Small intestine (tissue), 7 donors: ENCODE results near the gene ATP6V1A. TPM values are rescaled to one million over a fixed set of nuclear protein-coding genes. Genes with fewer than 3 reads are reported as not detected.

ENCODE experiments used
- DNase-seq, 2 donors: peaks; one replicate each; pipeline versions ENCODE4 v3.0.0 to v3.0.0-alpha.2; 2013
- FAIRE-seq: peaks from 2 replicates; lab custom pipeline; 2012; peaks lifted over from hg19 to GRCh38; lab: Jason Lieb, UNC
- H3K27ac ChIP-seq, 3 donors: one replicate each; pipeline ENCODE4 v1.5.1; 2013; ENCODE audit warnings: low read length in 2 of 3, mild to moderate bottlenecking in 2 of 3, control low read depth in 1 of 3, inconsistent platforms in 1 of 3, low read depth in 1 of 3, moderate library complexity in 1 of 3
- H3K27me3 ChIP-seq, 3 donors: one replicate each; pipeline ENCODE4 v1.6.1; 2013; ENCODE audit warnings: low read length in 3 of 3, inconsistent platforms in 1 of 3; ENCODE audit not compliant: control insufficient read depth in 3 of 3, insufficient read depth in 3 of 3
- H3K36me3 ChIP-seq, 3 donors: one replicate each; pipeline ENCODE4 v1.6.1; 2013; ENCODE audit warnings: low read length in 3 of 3, inconsistent platforms in 1 of 3, low read depth in 1 of 3, mild to moderate bottlenecking in 1 of 3, moderate library complexity in 1 of 3; ENCODE audit not compliant: control insufficient read depth in 3 of 3, insufficient read depth in 2 of 3
- H3K4me1 ChIP-seq, 3 donors: one replicate each; pipeline ENCODE4 v1.6.1; 2013; ENCODE audit warnings: low read length in 2 of 3, inconsistent platforms in 1 of 3, low read depth in 1 of 3, mild to moderate bottlenecking in 1 of 3, moderate library complexity in 1 of 3; ENCODE audit not compliant: control insufficient read depth in 3 of 3, insufficient read depth in 2 of 3
- H3K4me3 ChIP-seq, 3 donors: one replicate each; pipeline ENCODE4 v1.5.1; 2013; ENCODE audit warnings: low read length in 3 of 3, control low read depth in 1 of 3, inconsistent platforms in 1 of 3, low read depth in 1 of 3, mild to moderate bottlenecking in 1 of 3, moderate library complexity in 1 of 3
- H3K9me3 ChIP-seq, 2 donors: one replicate each; pipeline ENCODE4 v1.6.1; 2013; ENCODE audit warnings: low read depth in 1 of 2, low read length in 1 of 2; ENCODE audit not compliant: control insufficient read depth in 2 of 2, insufficient read depth in 1 of 2
- WGBS, 3 donors: extraction: QIAGEN DNeasy Blood & Tissue Kit; methylation state at CpG; one replicate each; pipeline ENCODE4 v1.1.7; 2013; 5-methylcytosine and 5-hydroxymethylcytosine counted together
- polyA plus RNA-seq, 4 donors: library from polyadenylated mRNA; stranded (reverse) in 3 of 4; unstranded in 1 of 4; fragments of 200-250 nt in 3 of 4; fragments of 120-200 nt in 1 of 4; gene quantifications; one replicate each; pipeline versions ENCODE4 v1.2.1 to v1.2.3, GENCODE V29; 2013
- donor health status: healthy with polysubstance abuse.
- donor health status: control.
- donor health status: control.
- donor health status: Bipolar disorder and iron deficiency.
- donor health status: healthy.

The ATP6V1A gene
- polyA plus RNA-seq, 4 donors, result 13.8 to 47.7 (median 17.6) TPM

DNA sequence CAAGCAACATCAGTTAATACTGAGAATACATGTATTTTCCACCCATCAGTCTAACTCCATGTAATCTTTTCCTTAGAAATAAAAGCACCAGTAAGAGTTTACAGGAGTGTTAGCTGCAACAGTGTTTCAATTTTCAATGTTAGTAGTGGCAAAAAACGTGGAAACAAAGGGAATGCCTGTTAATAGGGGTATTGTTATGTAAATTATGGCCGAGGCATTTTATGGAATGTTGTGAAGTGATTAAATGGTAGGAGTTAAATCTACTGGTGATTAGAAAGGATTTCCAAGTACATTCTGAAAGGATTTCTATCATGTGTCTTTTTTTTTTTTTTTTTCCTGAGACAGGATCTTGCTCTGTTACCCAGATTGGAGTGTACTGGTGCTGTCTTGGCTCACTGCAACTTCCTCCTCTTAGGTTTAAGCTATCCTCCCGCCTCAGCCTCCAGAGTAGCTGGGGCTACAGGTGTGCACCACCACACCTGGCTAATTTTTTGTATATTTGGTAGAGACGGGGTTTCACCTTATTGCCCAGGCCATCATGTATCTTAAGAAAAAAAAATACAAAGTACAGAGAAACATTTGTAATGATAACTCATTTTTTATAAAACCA, 6.6 kb downstream of the ATP6V1A start:
- DNase-seq (no peak), FAIRE-seq (no peak)
- H3K27ac ChIP-seq, result no peak overlapping the region
- H3K4me3 ChIP-seq, result no peak overlapping the region
- no peaks in the 10 kb centered on the region for H3K27me3 ChIP-seq
- H3K4me1 ChIP-seq, result peaks cover 0 to 9% (median 0%) of the 10 kb centered on the region in 3 donors
- no peaks in the 10 kb centered on the region for H3K9me3 ChIP-seq
- peaks cover 0 to 6% (median 0%) of the 10 kb centered on the region in 3 donors for H3K36me3 ChIP-seq
- WGBS, 3 donors, result 72 to 86% (median 86%) methylated on average over 4 of the region's 4 CpGs

GRCh38 chr3:113754494-113755159, 7.8 kb downstream of the ATP6V1A start:
- FAIRE-seq (peak; percentile 30), DNase-seq (no peak)
- Histone ChIP-seq H3K4me3 (no peak overlapping the region), H3K4me1 (peaks cover 0 to 5% (median 0%) of the 10 kb centered on the region in 3 donors), H3K27me3 (no peaks in the 10 kb centered on the region), H3K27ac (no peak overlapping the region), H3K9me3 (no peaks in the 10 kb centered on the region), H3K36me3 (peaks cover 0 to 6% (median 0%) of the 10 kb centered on the region in 3 donors)
- 75 to 92% (median 92%) methylated on average over 5 of the region's 5 CpGs for WGBS, 3 donors

- WGBS, 3 donors, result 95 to 100% (median 100%) methylated on average over 1 of the region's 1 CpG
- H3K4me3 ChIP-seq, result no peak overlapping the region
- peaks cover 0 to 8% (median 0%) of the 10 kb centered on the region in 3 donors for H3K36me3 ChIP-seq
- DNase-seq (no peak), FAIRE-seq (no peak)
- no peak overlapping the region for H3K27ac ChIP-seq
- no peaks in the 10 kb centered on the region for H3K9me3 ChIP-seq
- no peaks in the 10 kb centered on the region for H3K4me1 ChIP-seq
- H3K27me3 ChIP-seq, result no peaks in the 10 kb centered on the region
Measured at GRCh38 chr3:113758389-113759024, 11.7 kb downstream of the ATP6V1A start.

DNA sequence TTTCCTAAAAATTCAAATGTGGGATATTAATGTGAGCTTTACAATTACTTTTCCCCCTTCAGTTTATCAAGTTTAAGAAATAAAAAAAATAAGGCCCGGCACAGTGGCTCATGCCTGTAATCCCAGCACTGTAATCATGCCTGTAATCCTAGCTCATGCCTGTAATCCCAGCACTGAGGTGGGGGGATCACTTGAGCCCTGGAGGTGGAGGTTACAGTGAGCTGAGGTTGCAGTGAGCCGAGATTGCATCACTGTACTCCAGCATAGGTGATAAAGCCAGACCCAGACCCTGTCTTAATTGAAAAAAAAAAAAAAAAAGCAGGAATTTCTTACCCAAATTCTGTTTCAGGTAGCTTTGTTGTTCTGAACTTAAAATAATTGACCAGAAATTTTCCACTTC, 17.9 kb downstream of the ATP6V1A start:
- WGBS, 3 donors, result 94 to 99% (median 96%) methylated on average over 2 of the region's 2 CpGs
- DNase-seq (no peak), FAIRE-seq (no peak)
- Histone ChIP-seq H3K9me3 (no peaks in the 10 kb centered on the region), H3K27me3 (no peaks in the 10 kb centered on the region), H3K36me3 (peaks cover 0 to 8% (median 0%) of the 10 kb centered on the region in 3 donors), H3K27ac (no peak overlapping the region), H3K4me3 (no peak overlapping the region), H3K4me1 (no peaks in the 10 kb centered on the region)

- DNase-seq (peak; percentile 13 to 26), FAIRE-seq (no peak)
- H3K4me1 ChIP-seq, result peaks cover 0 to 3% (median 0%) of the 10 kb centered on the region in 3 donors
- peaks cover 0 to 11% (median 0%) of the 10 kb centered on the region in 3 donors for H3K36me3 ChIP-seq
- H3K9me3 ChIP-seq, result no peaks in the 10 kb centered on the region
- H3K27me3 ChIP-seq, result no peaks in the 10 kb centered on the region
- H3K27ac ChIP-seq, result no peak overlapping the region
- H3K4me3 ChIP-seq, result no peak overlapping the region
Measured at GRCh38 chr3:113769551-113769950, 22.7 kb downstream of the ATP6V1A start.

- peaks cover 0 to 8% (median 0%) of the 10 kb centered on the region in 3 donors for H3K36me3 ChIP-seq
- no peak overlapping the region for H3K4me3 ChIP-seq
- peaks cover 0 to 3% (median 0%) of the 10 kb centered on the region in 3 donors for H3K4me1 ChIP-seq
- DNase-seq, result no peak
- H3K27me3 ChIP-seq, result no peaks in the 10 kb centered on the region
- no peak overlapping the region for H3K27ac ChIP-seq
- no peaks in the 10 kb centered on the region for H3K9me3 ChIP-seq
- no peak for FAIRE-seq
Measured at GRCh38 chr3:113771993-113772392, 25.2 kb downstream of the ATP6V1A start.

GRCh38 chr3:113773381-113773780, 26.5 kb downstream of the ATP6V1A start:
- Histone ChIP-seq H3K36me3 (peaks cover 0 to 10% (median 0%) of the 10 kb centered on the region in 3 donors), H3K4me3 (no peak overlapping the region), H3K9me3 (no peaks in the 10 kb centered on the region), H3K27ac (no peak overlapping the region), H3K27me3 (no peaks in the 10 kb centered on the region), H3K4me1 (peaks cover 0 to 3% (median 0%) of the 10 kb centered on the region in 3 donors)
- 67 to 89% (median 71%) methylated on average over 3 of the region's 3 CpGs for whole genome bisulfite sequencing, 3 donors
- DNase-seq, result no peak
- FAIRE-seq, result no peak

- H3K4me3 ChIP-seq, result no peak overlapping the region
- no peaks in the 10 kb centered on the region for H3K9me3 ChIP-seq
- H3K27me3 ChIP-seq, result no peaks in the 10 kb centered on the region
- H3K36me3 ChIP-seq, result peaks cover 0 to 6% (median 0%) of the 10 kb centered on the region in 3 donors
- DNase-seq (no peak), FAIRE-seq (no peak)
- peaks cover 0 to 3% (median 0%) of the 10 kb centered on the region in 3 donors for H3K4me1 ChIP-seq
- H3K27ac ChIP-seq, result no peak overlapping the region
- 92 to 100% (median 97%) methylated on average over 1 of the region's 1 CpG for WGBS, 3 donors
Measured at GRCh38 chr3:113775516-113775915, 28.7 kb downstream of the ATP6V1A start.
